GM12878 (cell line): ENCODE data around the gene TNFRSF1B. TPM values are rescaled to one million over a fixed set of nuclear protein-coding genes. Genes with fewer than 3 reads are reported as not detected.

Experiments
- ATAC-seq: fragments of 200-7000 bp; cut with Tn5 transposase; 3 replicates; pipeline ENCODE4 v1.9.1; 2020; ENCODE audit warnings: mild to moderate bottlenecking, moderate library complexity
- BruUV-seq: library from RNA; stranded (reverse); fragments of 400-500 nt; replicated peaks from 2 replicates; lab custom pipeline; 2021; lab: Mats Ljungman, UMichigan
- CTCF ChIA-PET: fragments of 300-600 bp; sonication (Branson Sonifier 250); formaldehyde crosslinking; extraction: SDS; loops from one replicate; lab custom pipeline; 2021; ENCODE audit warnings: inconsistent platforms; lab: Yijun Ruan, JAX
- POLR2A ChIA-PET: fragments of 350-600 bp; formaldehyde crosslinking; extraction: SDS; loops from one replicate; lab custom pipeline; 2021; ENCODE audit warnings: inconsistent platforms; lab: Charles Lee
- RAD21 ChIA-PET: fragments of 300-600 bp; sonication (Branson Sonifier 250); formaldehyde crosslinking; loops from one replicate; lab custom pipeline; 2023; ENCODE audit warnings: antibody characterized with exemption; ENCODE audit not compliant: unreplicated experiment; lab: Charles Lee
- SMC1A ChIA-PET: fragments of 300-600 bp; sonication (Branson Sonifier 250); formaldehyde crosslinking; loops from one replicate; lab custom pipeline; 2023; ENCODE audit not compliant: unreplicated experiment, uncharacterized antibody; lab: Charles Lee
- DNase-seq: peaks from one replicate; pipeline ENCODE4 v3.0.0-alpha.2; 2011; ENCODE audit warnings: low read depth, low spot score
- FAIRE-seq: peaks from 3 replicates; lab custom pipeline; 2011; peaks lifted over from hg19 to GRCh38; lab: Jason Lieb, UNC
- H2AFZ ChIP-seq: 2 replicates; pipeline ENCODE4 v1.6.0; 2011; ENCODE audit warnings: low read depth, low read length, control low read depth; ENCODE audit not compliant: control insufficient read depth
- H3K27ac ChIP-seq: 2 replicates; pipeline ENCODE4 v1.5.1; 2011; ENCODE audit warnings: control low read depth; ENCODE audit not compliant: control insufficient read depth, insufficient read depth
- H3K27me3 ChIP-seq, 2 experiments: replicated peaks in 1 of 2; 2 replicates each; pipeline versions ENCODE4 v1.6.0 to v1.6.1; 2011; ENCODE audit warnings: low read length in 1 of 2; ENCODE audit not compliant: control insufficient read depth in 2 of 2, insufficient read depth in 2 of 2
- H3K36me3 ChIP-seq, 2 experiments: 2 replicates each; pipeline ENCODE4 v1.5.1; 2011; ENCODE audit warnings: low read length in 1 of 2; ENCODE audit not compliant: control insufficient read depth in 2 of 2, insufficient read depth in 2 of 2
- H3K4me1 ChIP-seq: 2 replicates; pipeline ENCODE4 v1.6.1; 2011; ENCODE audit warnings: mild to moderate bottlenecking, low read length, moderate library complexity, mixed read lengths; ENCODE audit not compliant: control insufficient read depth, insufficient read depth
- H3K4me2 ChIP-seq: 2 replicates; pipeline ENCODE4 v1.6.0; 2011; ENCODE audit warnings: control low read depth; ENCODE audit not compliant: control insufficient read depth, insufficient read depth
- H3K4me3 ChIP-seq: fragments of 200-600 bp; sonication (generic); 2 replicates; pipeline ENCODE4 v1.5.1; 2016
- H3K79me2 ChIP-seq: 2 replicates; pipeline ENCODE4 v1.6.0; 2011; ENCODE audit warnings: low read length; ENCODE audit not compliant: control insufficient read depth, insufficient read depth
- H3K9ac ChIP-seq: 2 replicates; pipeline ENCODE4 v1.8.0; 2011; ENCODE audit warnings: low read length, control low read depth, mixed read lengths; ENCODE audit not compliant: control insufficient read depth, insufficient read depth
- H3K9me3 ChIP-seq: replicated peaks from 3 replicates; pipeline ENCODE4 v1.5.1; 2011; ENCODE audit warnings: mild to moderate bottlenecking, low read length; ENCODE audit not compliant: control insufficient read depth, insufficient read depth
- H4K20me1 ChIP-seq: 2 replicates; pipeline ENCODE4 v1.6.0; 2011; ENCODE audit not compliant: control insufficient read depth, insufficient read depth
- CREM ChIP-seq: IDR thresholded peaks from 2 replicates; pipeline ENCODE4 v1.6.1; 2014; ENCODE audit warnings: antibody characterized with exemption, low read depth
- DPF2 ChIP-seq: fragments of 450-650 bp; IDR thresholded peaks from 2 replicates; pipeline ENCODE4 v1.6.1; 2017; ENCODE audit warnings: mild to moderate bottlenecking
- IKZF1 ChIP-seq: fragments of 450-650 bp; conservative IDR thresholded peaks from 2 replicates; pipeline ENCODE4 v1.6.1; 2017; ENCODE audit warnings: antibody characterized with exemption, mild to moderate bottlenecking
- IRF5 ChIP-seq: fragments of 450-650 bp; IDR thresholded peaks from 2 replicates; pipeline ENCODE4 v1.6.1; 2017; ENCODE audit warnings: borderline replicate concordance
- MLLT1 ChIP-seq: fragments of 450-650 bp; IDR thresholded peaks from 2 replicates; pipeline ENCODE4 v1.6.1; 2016; ENCODE audit warnings: mild to moderate bottlenecking
- NFIC ChIP-seq: IDR thresholded peaks from 2 replicates; pipeline ENCODE4 v1.6.1; 2012; ENCODE audit warnings: low read depth, mild to moderate bottlenecking, inconsistent platforms, low read length, moderate library complexity
- NR2F1 ChIP-seq: fragments of 450-650 bp; conservative IDR thresholded peaks from 2 replicates; pipeline ENCODE4 v1.6.1; 2017; ENCODE audit warnings: mild to moderate bottlenecking
- SPI1 ChIP-seq: IDR thresholded peaks from 2 replicates; pipeline ENCODE4 v1.6.1; 2011; ENCODE audit warnings: low read depth, mild to moderate bottlenecking, low read length, moderate library complexity, borderline replicate concordance; ENCODE audit not compliant: insufficient read depth
- TAF1 ChIP-seq: IDR thresholded peaks from 2 replicates; pipeline ENCODE4 v1.6.1; 2011; ENCODE audit warnings: mild to moderate bottlenecking, low read depth, low read length, borderline replicate concordance
- TBL1XR1 ChIP-seq: IDR thresholded peaks from 2 replicates; pipeline ENCODE4 v1.6.1; 2012; ENCODE audit warnings: low read depth, low read length, improper control_type of control experiment
- USF2 ChIP-seq: IDR thresholded peaks from 2 replicates; pipeline ENCODE4 v1.6.1; 2011; ENCODE audit warnings: low read depth, low read length, improper control_type of control experiment, borderline replicate concordance
- WGBS: methylation state at CpG from one replicate; pipeline ENCODE4 v1.1.6; 2016; ENCODE audit warnings: low lambda C conversion rate; ENCODE audit not compliant: insufficient replicate concordance, insufficient coverage; ENCODE audit errors: missing lambda C conversion rate; 5-methylcytosine and 5-hydroxymethylcytosine counted together
- in situ Hi-C: fragments of 300-500 bp; cut with MboI; formaldehyde crosslinking; loops from 9 replicates; pipeline ENCODE4 v1.14.3; 2018; ENCODE audit warnings: mixed read lengths
- intact Hi-C: fragments of 100-400 bp; cut with micrococcal nuclease; formaldehyde crosslinking; loops from one replicate; pipeline ENCODE4 v1.14.2; 2022; ENCODE audit not compliant: unreplicated experiment
- polyA plus RNA-seq, 11 experiments: library from polyadenylated mRNA; depleted of rRNA in 4 of 11; unstranded in 6 of 11; stranded (reverse) in 5 of 11; fragments of >200 nt; fragmentation: Nextera tagmentation in 4 of 11; fragmentation: Illumina TruSeq in 1 of 11; extraction: Ambion mirVana in 4 of 11; extraction: Trizol in 1 of 11; gene quantifications; 1 replicate in 1 of 11; 2 replicates in 10 of 11; pipeline versions ENCODE4 v1.2.1 to v1.2.3, GENCODE V29; 2011 to 2016; ENCODE audit warnings: inconsistent platforms in 2 of 11, missing spikeins in 2 of 11, low read depth in 1 of 11
- total RNA-seq, 4 experiments: library from RNA; depleted of rRNA in 3 of 4; stranded (reverse); fragments of >200 nt in 3 of 4; fragmentation: Illumina TruSeq in 1 of 4; extraction: Trizol in 1 of 4; gene quantifications; 2 replicates each; pipeline versions ENCODE4 v1.2.1 to v1.2.3, GENCODE V29; 2013 to 2021

Gene TNFRSF1B
- total and polyA plus RNA-seq, 10 of the 15 experiments (the other 5 are each of a cell fraction or from before 2014, with no cell fraction given): 10.1 to 87.2 (median 37.3) TPM

GRCh38 chr1:12167493-12168429 is 970 bp downstream of the TNFRSF1B start (continued):
- no peak for TF ChIP-seq IRF5

- Histone ChIP-seq H3K4me3 (peak overlapping the region; percentile 91), H3K27ac (peak overlapping the region; percentile 82), H4K20me1 (no peaks in the 10 kb centered on the region; the same call in 1 of the 2 replicates), H3K79me2 (peaks cover 64% of the 10 kb centered on the region), H3K27me3 (no peaks in the 10 kb centered on the region), H2AFZ (no peak overlapping the region), H3K4me1 (peaks cover 44% of the 10 kb centered on the region), H3K4me2 (peak overlapping the region; percentile 89), H3K36me3 (peaks cover 2 to 5% of the 10 kb centered on the region in 2 experiments; a peak in 3 of 4 replicates), H3K9me3 (no peaks in the 10 kb centered on the region), H3K9ac (peak overlapping the region; percentile 88)
- ChIA-PET SMC1A (interaction anchor here (0.6 to 20.8 kb wide), 14 partner anchors 9 to 123 kb away, joined by 3 to 347 read pairs (median 4); no protein-coding TSS in a partner anchor), CTCF (interaction anchor here (0.9 to 2.8 kb wide), 7 partner anchors 12 to 47 kb away, joined by 3 to 19 read pairs (median 6); no protein-coding TSS in a partner anchor), RAD21 (interaction anchor here (0.8 to 8.2 kb wide), 12 partner anchors 9 to 48 kb away, joined by 3 to 119 read pairs (median 4); no protein-coding TSS in a partner anchor), POLR2A (interaction anchor here (0.5 to 3.3 kb wide), 10 partner anchors 9 to 35 kb away, joined by 3 to 35 read pairs (median 5); no protein-coding TSS in a partner anchor)
- no peak for DNase-seq
- no TSS peak for BruUV-seq
- in situ Hi-C loops: loop anchor here (25.0 kb wide), 1 partner anchor 1569 kb away; no protein-coding TSS in a partner anchor
- FAIRE-seq: no peak
- intact Hi-C loops: no loop called here
- no peak for ATAC-seq
- WGBS: 67% methylated on average over 17 of the region's 17 CpGs
- TF ChIP-seq DPF2 (0 out of 2 replicates have a peak, but pooled peaks have one; percentile 10), TAF1 (no peak), IKZF1 (peak; percentile 24; the same call in 1 of the 2 replicates), SPI1 (0 out of 2 replicates have a peak, but pooled peaks have one; percentile 7), CREM (no peak), NR2F1 (0 out of 2 replicates have a peak, but pooled peaks have one; percentile 16), USF2 (no peak), NFIC (no peak), MLLT1 (0 out of 2 replicates have a peak, but pooled peaks have one; percentile 39), TBL1XR1 (no peak)
These were observed 1.8 kb downstream of the TNFRSF1B start for GRCh38 chr1:12168451-12169160.
